Activated T-cell treated with anti-CD3 and anti-CD28 coated beads for 4 hours (primary cell): ENCODE results near the gene MTURN.

Experiments used
- DNase-seq: peaks from one replicate; pipeline ENCODE4 v3.0.0-alpha.2; 2020

The MTURN gene

GRCh38 chr7:30162622-30163124 is 27.9 kb downstream of the MTURN start:
- no peak for DNase-seq

- no peak for DNase-seq
These were observed 28.6 kb downstream of the MTURN start for GRCh38 chr7:30163231-30163894.

GRCh38 chr7:30164567-30164966 is 29.8 kb downstream of the MTURN start:
- no peak for DNase-seq

- no peak for DNase-seq
These were observed 30.8 kb downstream of the MTURN start for GRCh38 chr7:30165590-30165989.

- no peak for DNase-seq
These were observed 31.5 kb downstream of the MTURN start for GRCh38 chr7:30166155-30166840.

GRCh38 chr7:30166841-30167235 is 32.1 kb downstream of the MTURN start:
- no peak for DNase-seq

- DNase-seq = no peak
These were observed 33.1 kb downstream of the MTURN start for GRCh38 chr7:30167901-30168300.

GRCh38 chr7:30168835-30169573 is 34.2 kb downstream of the MTURN start:
- no peak for DNase-seq

GRCh38 chr7:30169579-30169978 is 34.8 kb downstream of the MTURN start:
- no peak for DNase-seq

GRCh38 chr7:30170476-30171205 is 35.9 kb downstream of the MTURN start:
- no peak for DNase-seq

GRCh38 chr7:30171766-30172447 is 37.1 kb downstream of the MTURN start:
- no peak for DNase-seq

GRCh38 chr7:30172451-30172850 is 37.7 kb downstream of the MTURN start:
- DNase-seq = no peak

- DNase-seq = no peak
These were observed 38.5 kb downstream of the MTURN start for GRCh38 chr7:30173058-30173897.

- no peak for DNase-seq
These were observed 40.4 kb downstream of the MTURN start for GRCh38 chr7:30175180-30175579.

GRCh38 chr7:30175636-30176147 is 40.9 kb downstream of the MTURN start:
- DNase-seq = no peak

GRCh38 chr7:30176463-30177109 is 41.8 kb downstream of the MTURN start:
- no peak for DNase-seq

- DNase-seq = no peak
These were observed 42.4 kb downstream of the MTURN start for GRCh38 chr7:30177186-30177585.

GRCh38 chr7:30177965-30178364 is 43.2 kb downstream of the MTURN start:
- no peak for DNase-seq

GRCh38 chr7:30178748-30179436 is 44.1 kb downstream of the MTURN start:
- DNase-seq = no peak

GRCh38 chr7:30180718-30181117 is 45.9 kb downstream of the MTURN start:
- no peak for DNase-seq
